Measurements from ENCODE around the gene DGLUCY. TPM values are rescaled to one million over a fixed set of nuclear protein-coding genes. Genes with fewer than 3 reads are reported as not detected.

Gene DGLUCY
- total and polyA plus RNA-seq, 2 of the 8 experiments (the other 6 are each of a cell fraction or from before 2014, with no cell fraction given), result 24.9 to 31.8 TPM

- TF ChIP-seq MAX (IDR thresholded peaks at IDR 0.05) (0 out of 2 replicates have a peak, but pooled peaks have one; percentile 10), SIX5 (IDR thresholded peaks at IDR 0.05; ENCODE audit: low read depth, low read length) (no peak), POU5F1 (IDR thresholded peaks at IDR 0.05; ENCODE audit: low read depth, low read length) (no peak), JUN (IDR thresholded peaks at IDR 0.05; ENCODE audit: low read depth, low read length) (no peak), NRF1 (IDR thresholded peaks at IDR 0.05; ENCODE audit: low read depth, low read length) (no peak), POLR2A (IDR thresholded peaks at IDR 0.05; ENCODE audit: control extremely low read depth in 1 of 2, low read depth in 2 of 2, low read length in 2 of 2) (no peak), BACH1 (IDR thresholded peaks at IDR 0.05; ENCODE audit: low read length) (no peak), NANOG (IDR thresholded peaks at IDR 0.05; ENCODE audit: insufficient read depth, low read depth, low read length, poor library complexity, severe bottlenecking) (no peak), EZH2 (IDR thresholded peaks at IDR 0.05; ENCODE audit: low read depth, low read length, severe bottlenecking) (peak; percentile 47), KDM4A (IDR thresholded peaks at IDR 0.05; ENCODE audit: low read depth, low read length, severe bottlenecking) (peak; percentile 76), SP4 (IDR thresholded peaks at IDR 0.05; ENCODE audit: low read length) (no peak), RFX5 (IDR thresholded peaks at IDR 0.05; ENCODE audit: borderline replicate concordance, low read depth, low read length) (no peak), HDAC2 (IDR thresholded peaks at IDR 0.05; ENCODE audit: borderline replicate concordance in 1 of 2, low read depth in 2 of 2, low read length in 2 of 2) (no peak)
- TF ChIP-seq, protein P1, sequence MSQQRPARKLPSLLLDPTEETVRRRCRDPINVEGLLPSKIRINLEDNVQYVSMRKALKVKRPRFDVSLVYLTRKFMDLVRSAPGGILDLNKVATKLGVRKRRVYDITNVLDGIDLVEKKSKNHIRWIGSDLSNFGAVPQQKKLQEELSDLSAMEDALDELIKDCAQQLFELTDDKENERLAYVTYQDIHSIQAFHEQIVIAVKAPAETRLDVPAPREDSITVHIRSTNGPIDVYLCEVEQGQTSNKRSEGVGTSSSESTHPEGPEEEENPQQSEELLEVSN (IDR thresholded peaks at IDR 0.05), result no peak
Measured at GRCh38 chr14:91264151-91265150, 150.6 kb downstream of the DGLUCY start (continued).
